ENCODE data around the gene SFTPB. TPM values are rescaled to one million over a fixed set of nuclear protein-coding genes. Genes with fewer than 3 reads are reported as not detected.

Gene SFTPB
- total and polyA plus RNA-seq, 4 donors, result not detected

- Histone ChIP-seq H3K27ac (ENCODE audit: low read depth in 1 of 2, low read length in 2 of 2) (no peak overlapping the region), H3K4me1 (ENCODE audit: control insufficient read depth in 4 of 4, insufficient read depth in 4 of 4, low read length in 3 of 4) (no peaks in the 10 kb centered on the region), H3K4me3 (ENCODE audit: low read depth in 1 of 3, low read length in 3 of 3) (no peak overlapping the region), H3K36me3 (ENCODE audit: control insufficient read depth in 4 of 4, insufficient read depth in 3 of 4, low read depth in 1 of 4, low read length in 3 of 4) (no peaks in the 10 kb centered on the region), H3K9me3 (ENCODE audit: control insufficient read depth in 4 of 4, low read length in 3 of 4) (no peaks in the 10 kb centered on the region), H3K9ac (ENCODE audit: low read depth in 1 of 2, low read length in 2 of 2) (no peak overlapping the region), H3K27me3 (ENCODE audit: control insufficient read depth in 4 of 4, insufficient read depth in 4 of 4, low read length in 3 of 4) (no peaks in the 10 kb centered on the region)
- WGBS, result 77% methylated on average over 5 of the region's 5 CpGs
- TF ChIP-seq RAD21 (IDR thresholded peaks at IDR 0.05) (no peak), ATF3 (IDR thresholded peaks at IDR 0.05) (no peak), TAF1 (conservative IDR thresholded peaks at IDR 0.05) (no peak), REST (IDR thresholded peaks at IDR 0.05) (no peak), EGR1 (IDR thresholded peaks at IDR 0.05; ENCODE audit: low read depth in 2 of 2) (no peak), HNF4G (IDR thresholded peaks at IDR 0.05) (no peak), SP1 (IDR thresholded peaks at IDR 0.05) (no peak), RXRA (IDR thresholded peaks at IDR 0.05) (no peak), JUND (IDR thresholded peaks at IDR 0.05) (no peak), MAX (IDR thresholded peaks at IDR 0.05) (no peak), FOXA1 (IDR thresholded peaks at IDR 0.05) (no peak), YY1 (IDR thresholded peaks at IDR 0.05) (no peak), NR2F2 (IDR thresholded peaks at IDR 0.05) (no peak), ZBTB33 (IDR thresholded peaks at IDR 0.05) (no peak), FOXA2 (IDR thresholded peaks at IDR 0.05) (no peak), GABPA (IDR thresholded peaks at IDR 0.05 in 1 of 2, conservative IDR thresholded peaks at IDR 0.05 in 1 of 2) (no peak), CTCF (IDR thresholded peaks at IDR 0.05; ENCODE audit: low read depth, low read length, missing input control) (no peak)
- no peak for DNase-seq (ENCODE audit: low spot score)
These were observed 1.6 kb upstream of the SFTPB start for GRCh38 chr2:85669549-85669948.

GRCh38 chr2:85668857-85669142, 801 bp upstream of the SFTPB start:
- no peaks in the 10 kb centered on the region for H3K36me3 ChIP-seq (ENCODE audit: control insufficient read depth in 4 of 4, insufficient read depth in 3 of 4, low read depth in 1 of 4, low read length in 3 of 4)
- H3K27me3 ChIP-seq (ENCODE audit: control insufficient read depth in 4 of 4, insufficient read depth in 4 of 4, low read length in 3 of 4), result no peaks in the 10 kb centered on the region
- H3K4me1 ChIP-seq (ENCODE audit: control insufficient read depth in 4 of 4, insufficient read depth in 4 of 4, low read length in 3 of 4), result no peaks in the 10 kb centered on the region
- no peak overlapping the region for H3K9ac ChIP-seq (ENCODE audit: low read depth in 1 of 2, low read length in 2 of 2)
- H3K27ac ChIP-seq (ENCODE audit: low read depth in 1 of 2, low read length in 2 of 2), result no peak overlapping the region
- no peaks in the 10 kb centered on the region for H3K9me3 ChIP-seq (ENCODE audit: control insufficient read depth in 4 of 4, low read length in 3 of 4)
- WGBS, result 83% methylated on average over 3 of the region's 3 CpGs
- H3K4me3 ChIP-seq (ENCODE audit: low read depth in 1 of 3, low read length in 3 of 3), result no peak overlapping the region
- no peak for DNase-seq (ENCODE audit: low spot score)
- no peak for TF ChIP-seq EGR1 (IDR thresholded peaks at IDR 0.05; ENCODE audit: low read depth in 2 of 2)
- TF ChIP-seq FOXA1 (IDR thresholded peaks at IDR 0.05), result no peak
- no peak for TF ChIP-seq REST (IDR thresholded peaks at IDR 0.05)
- TF ChIP-seq NR2F2 (IDR thresholded peaks at IDR 0.05), result no peak
- no peak for TF ChIP-seq RXRA (IDR thresholded peaks at IDR 0.05)
- TF ChIP-seq CTCF (IDR thresholded peaks at IDR 0.05; ENCODE audit: low read depth, low read length, missing input control), result no peak
- TF ChIP-seq ATF3 (IDR thresholded peaks at IDR 0.05), result no peak
- no peak for TF ChIP-seq FOXA2 (IDR thresholded peaks at IDR 0.05)
- TF ChIP-seq YY1 (IDR thresholded peaks at IDR 0.05), result no peak
- TF ChIP-seq GABPA (IDR thresholded peaks at IDR 0.05 in 1 of 2, conservative IDR thresholded peaks at IDR 0.05 in 1 of 2), result no peak
- TF ChIP-seq TAF1 (conservative IDR thresholded peaks at IDR 0.05), result no peak
- no peak for TF ChIP-seq SP1 (IDR thresholded peaks at IDR 0.05)
- TF ChIP-seq HNF4A (conservative IDR thresholded peaks at IDR 0.05), result no peak
- no peak for TF ChIP-seq HNF4G (IDR thresholded peaks at IDR 0.05)

Data from liver (tissue), 9 donors.